Liver (tissue), 9 donors: ENCODE measurements around the gene ADGRL2. TPM values are rescaled to one million over a fixed set of nuclear protein-coding genes. Genes with fewer than 3 reads are reported as not detected.

ENCODE experiments used
- DNase-seq: peaks from one replicate; pipeline ENCODE4 v3.0.0-alpha.2; 2017; ENCODE audit warnings: low spot score
- H3K27ac ChIP-seq, 2 donors: one replicate each; pipeline ENCODE4 v1.7.0; 2013; ENCODE audit warnings: inconsistent platforms in 2 of 2, low read length in 2 of 2, control low read depth in 1 of 2, low read depth in 1 of 2, mild to moderate bottlenecking in 1 of 2
- H3K27me3 ChIP-seq, 4 donors: one replicate each; pipeline versions ENCODE4 v1.6.1 to v1.7.0; 2013; ENCODE audit warnings: low read length in 3 of 4, inconsistent platforms in 1 of 4, mild to moderate bottlenecking in 1 of 4, moderate library complexity in 1 of 4; ENCODE audit not compliant: control insufficient read depth in 4 of 4, insufficient read depth in 4 of 4
- H3K36me3 ChIP-seq, 4 donors: one replicate each; pipeline versions ENCODE4 v1.6.1 to v1.7.0; 2013; ENCODE audit warnings: low read length in 3 of 4, mild to moderate bottlenecking in 3 of 4, low read depth in 1 of 4, moderate library complexity in 1 of 4; ENCODE audit not compliant: control insufficient read depth in 4 of 4, insufficient read depth in 3 of 4
- H3K4me1 ChIP-seq, 4 donors: one replicate each; pipeline versions ENCODE4 v1.6.1 to v1.7.0; 2013; ENCODE audit warnings: low read length in 3 of 4, mild to moderate bottlenecking in 3 of 4, moderate library complexity in 1 of 4; ENCODE audit not compliant: control insufficient read depth in 4 of 4, insufficient read depth in 4 of 4
- H3K4me3 ChIP-seq, 3 donors: one replicate each; pipeline versions ENCODE4 v1.6.1 to v1.7.0; 2013; ENCODE audit warnings: low read length in 3 of 3, control low read depth in 1 of 3, low read depth in 1 of 3, mild to moderate bottlenecking in 1 of 3
- H3K9ac ChIP-seq, 2 donors: one replicate each; pipeline ENCODE4 v1.7.0; 2013; ENCODE audit warnings: low read length in 2 of 2, mild to moderate bottlenecking in 2 of 2, moderate library complexity in 2 of 2, control low read depth in 1 of 2, low read depth in 1 of 2
- H3K9me3 ChIP-seq, 4 donors: one replicate each; pipeline versions ENCODE4 v1.6.1 to v1.7.0; 2013; ENCODE audit warnings: low read length in 3 of 4; ENCODE audit not compliant: control insufficient read depth in 4 of 4
- ATF3 ChIP-seq: IDR thresholded peaks from 2 replicates; pipeline ENCODE4 v1.6.1; 2016; ENCODE audit warnings: antibody characterized with exemption
- EGR1 ChIP-seq, 2 donors: IDR thresholded peaks; 2 replicates each; pipeline ENCODE4 v1.6.1; 2016 to 2018; ENCODE audit warnings: antibody characterized with exemption in 2 of 2, low read depth in 2 of 2
- FOXA1 ChIP-seq: IDR thresholded peaks from 2 replicates; pipeline ENCODE4 v1.6.1; 2016; ENCODE audit warnings: antibody characterized with exemption
- FOXA2 ChIP-seq: IDR thresholded peaks from 2 replicates; pipeline ENCODE4 v1.6.1; 2016; ENCODE audit warnings: antibody characterized with exemption
- GABPA ChIP-seq, 2 donors: IDR thresholded peaks in 1 of 2; conservative IDR thresholded peaks in 1 of 2; 2 replicates each; pipeline ENCODE4 v1.6.1; 2016; ENCODE audit warnings: antibody characterized with exemption in 2 of 2, mild to moderate bottlenecking in 1 of 2, moderate library complexity in 1 of 2
- HNF4A ChIP-seq, 2 donors: conservative IDR thresholded peaks; 2 replicates each; pipeline ENCODE4 v1.6.1; 2016; ENCODE audit warnings: antibody characterized with exemption in 2 of 2, mild to moderate bottlenecking in 2 of 2
- HNF4G ChIP-seq: IDR thresholded peaks from 2 replicates; pipeline ENCODE4 v1.6.1; 2016; ENCODE audit warnings: antibody characterized with exemption
- JUND ChIP-seq, 2 donors: IDR thresholded peaks; 2 replicates each; pipeline ENCODE4 v1.6.1; 2016; ENCODE audit warnings: antibody characterized with exemption in 2 of 2
- NR2F2 ChIP-seq: IDR thresholded peaks from 2 replicates; pipeline ENCODE4 v1.6.1; 2016; ENCODE audit warnings: antibody characterized with exemption
- RAD21 ChIP-seq, 2 donors: IDR thresholded peaks; 2 replicates each; pipeline ENCODE4 v1.6.1; 2016; ENCODE audit warnings: antibody characterized with exemption in 2 of 2, mild to moderate bottlenecking in 2 of 2
- REST ChIP-seq: IDR thresholded peaks from 2 replicates; pipeline ENCODE4 v1.6.1; 2016; ENCODE audit warnings: antibody characterized with exemption, mild to moderate bottlenecking
- RXRA ChIP-seq, 2 donors: IDR thresholded peaks; 2 replicates each; pipeline ENCODE4 v1.6.1; 2017 to 2018; ENCODE audit warnings: antibody characterized with exemption in 2 of 2, mild to moderate bottlenecking in 1 of 2
- SP1 ChIP-seq: IDR thresholded peaks from 2 replicates; pipeline ENCODE4 v1.6.1; 2018; ENCODE audit warnings: antibody characterized with exemption, mild to moderate bottlenecking
- TAF1 ChIP-seq: conservative IDR thresholded peaks from 2 replicates; pipeline ENCODE4 v1.6.1; 2016; ENCODE audit warnings: antibody characterized with exemption, mild to moderate bottlenecking
- YY1 ChIP-seq: IDR thresholded peaks from 2 replicates; pipeline ENCODE4 v1.6.1; 2016; ENCODE audit warnings: antibody characterized with exemption, mild to moderate bottlenecking
- ZBTB33 ChIP-seq: IDR thresholded peaks from 2 replicates; pipeline ENCODE4 v1.6.1; 2016; ENCODE audit warnings: antibody characterized with exemption
- WGBS: extraction: QIAGEN DNeasy Blood & Tissue Kit; methylation state at CpG from one replicate; pipeline ENCODE4 v1.1.7; 2013; 5-methylcytosine and 5-hydroxymethylcytosine counted together
- polyA plus RNA-seq, 2 donors: library from polyadenylated mRNA; stranded (reverse) in 1 of 2; unstranded in 1 of 2; fragments of 200-250 nt in 1 of 2; fragments of >200 nt in 1 of 2; fragmentation: Nextera tagmentation in 1 of 2; extraction: Ambion mirVana in 1 of 2; gene quantifications; one replicate each; pipeline versions ENCODE4 v1.2.1 to v1.2.3, GENCODE V29; 2013 to 2015
- total RNA-seq, 2 donors: library from RNA; depleted of rRNA; stranded (reverse); fragments of >200 nt; gene quantifications; one replicate each; pipeline ENCODE4 v1.2.3, GENCODE V29; 2014
- TF ChIP-seq, protein P1 (sequence below): IDR thresholded peaks from 2 replicates; pipeline ENCODE4 v1.6.1; 2016; ENCODE audit warnings: antibody characterized with exemption
- TF ChIP-seq, protein P2 (sequence below): fragments of 150-350 bp; IDR thresholded peaks from 2 replicates; pipeline ENCODE4 v1.5.1; 2017; ENCODE audit warnings: improper control_type of control experiment, low read depth, low read length; ENCODE audit not compliant: missing input control
- donor health status: healthy.
- donor health status: healthy.
- donor health status: healthy.
- donor health status: healthy.
- donor health status: healthy.

ADGRL2 gene
- total RNA-seq, result 10 to 100 TPM; 37.9 to 82.0 TPM
- polyA plus RNA-seq, result 10 to 100 TPM; 21.1 to 25.4 TPM

DNA sequence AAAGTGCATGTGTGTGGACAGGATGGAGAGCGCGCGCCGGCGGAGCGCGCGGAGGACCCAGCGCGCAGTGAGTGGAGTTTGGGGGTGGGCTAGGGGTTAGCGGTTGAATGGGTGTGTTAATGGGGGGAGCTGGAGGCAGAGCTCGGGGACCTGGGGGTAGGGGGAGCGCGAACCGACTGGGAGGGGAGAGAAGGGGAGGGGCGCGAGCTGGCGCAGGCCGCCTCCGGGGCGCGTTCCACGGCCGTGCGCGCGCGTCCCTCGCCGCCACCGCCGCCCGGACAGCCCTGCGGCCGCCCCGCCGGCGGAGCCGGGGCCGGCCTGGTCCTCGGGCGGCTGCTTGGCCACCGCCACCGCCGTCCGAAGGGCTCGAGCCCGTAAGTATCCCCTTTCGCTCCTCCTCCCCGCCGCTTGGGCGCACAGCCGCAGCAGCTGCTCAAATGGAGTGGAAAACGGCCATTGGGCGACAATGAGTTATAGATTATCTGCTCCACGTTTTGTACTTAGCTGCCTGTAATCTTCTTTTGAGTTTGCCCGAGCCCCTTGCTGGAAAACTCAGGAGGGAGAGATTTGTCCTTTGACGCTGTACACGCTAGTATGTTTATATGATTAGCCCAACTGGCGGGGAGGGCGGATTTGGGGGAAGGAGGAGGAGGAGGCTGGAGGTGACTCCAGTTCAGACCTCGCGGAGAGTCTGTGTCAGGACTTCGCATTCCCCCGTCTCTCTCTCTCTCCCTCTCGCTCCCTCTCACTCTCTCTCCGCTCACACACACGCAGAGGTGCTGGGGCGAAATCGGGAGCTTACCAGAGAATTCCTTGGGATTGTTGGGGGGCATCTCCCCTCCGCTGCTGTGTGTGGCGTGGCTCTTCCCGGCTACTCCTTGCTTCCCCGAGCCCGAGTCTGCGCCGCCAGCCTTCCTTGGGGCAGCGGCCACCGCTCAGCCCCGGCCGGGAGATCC, at the start of gene ADGRL2:
TSS of gene ADGRL2 (plus strand) at position 240 of the 956 bp plus-strand sequence. CDS start 36,051 bp downstream, outside the sequence.
- Histone ChIP-seq H3K36me3 (no peaks in the 10 kb centered on the region), H3K27ac (peak within 1 kb of the TSS; percentile 92 to 100), H3K9me3 (no peaks in the 10 kb centered on the region), H3K27me3 (no peaks in the 10 kb centered on the region), H3K4me1 (peaks cover 0 to 23% (median 20%) of the 10 kb centered on the region in 4 donors), H3K9ac (peak within 1 kb of the TSS; percentile 61 to 77), H3K4me3 (peak within 1 kb of the TSS; percentile 91 to 98 (median 97))
- DNase-seq, result peak; percentile 59
- 3% methylated on average over 81 of the region's 81 CpGs for WGBS
- peak; percentile 49 to 53 for TF ChIP-seq RXRA (IDR thresholded peaks at IDR 0.05)
- TF ChIP-seq HNF4G, result no peak
- peak in 1 of 2 donors; percentile 32 for TF ChIP-seq HNF4A (conservative IDR thresholded peaks at IDR 0.05)
- no peak for TF ChIP-seq NR2F2
- peak; percentile 91 for TF ChIP-seq REST
- peak in 1 of 2 donors; percentile 38 for TF ChIP-seq EGR1 (IDR thresholded peaks at IDR 0.05; ENCODE audit: low read depth in 2 of 2)
- no peak for TF ChIP-seq FOXA2
- TF ChIP-seq TAF1, result peak; percentile 91
- TF ChIP-seq JUND (IDR thresholded peaks at IDR 0.05), result no peak
- no peak for TF ChIP-seq GABPA (IDR thresholded peaks at IDR 0.05 in 1 of 2, conservative IDR thresholded peaks at IDR 0.05 in 1 of 2)
- TF ChIP-seq YY1, result peak; percentile 71
- TF ChIP-seq, protein P1, sequence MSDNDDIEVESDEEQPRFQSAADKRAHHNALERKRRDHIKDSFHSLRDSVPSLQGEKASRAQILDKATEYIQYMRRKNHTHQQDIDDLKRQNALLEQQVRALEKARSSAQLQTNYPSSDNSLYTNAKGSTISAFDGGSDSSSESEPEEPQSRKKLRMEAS, result no peak
- TF ChIP-seq ATF3, result no peak
- no peak for TF ChIP-seq ZBTB33
- TF ChIP-seq SP1, result peak; percentile 44
- TF ChIP-seq RAD21 (IDR thresholded peaks at IDR 0.05), result peak; percentile 29 to 40
- no peak for TF ChIP-seq FOXA1
- TF ChIP-seq, protein P2, sequence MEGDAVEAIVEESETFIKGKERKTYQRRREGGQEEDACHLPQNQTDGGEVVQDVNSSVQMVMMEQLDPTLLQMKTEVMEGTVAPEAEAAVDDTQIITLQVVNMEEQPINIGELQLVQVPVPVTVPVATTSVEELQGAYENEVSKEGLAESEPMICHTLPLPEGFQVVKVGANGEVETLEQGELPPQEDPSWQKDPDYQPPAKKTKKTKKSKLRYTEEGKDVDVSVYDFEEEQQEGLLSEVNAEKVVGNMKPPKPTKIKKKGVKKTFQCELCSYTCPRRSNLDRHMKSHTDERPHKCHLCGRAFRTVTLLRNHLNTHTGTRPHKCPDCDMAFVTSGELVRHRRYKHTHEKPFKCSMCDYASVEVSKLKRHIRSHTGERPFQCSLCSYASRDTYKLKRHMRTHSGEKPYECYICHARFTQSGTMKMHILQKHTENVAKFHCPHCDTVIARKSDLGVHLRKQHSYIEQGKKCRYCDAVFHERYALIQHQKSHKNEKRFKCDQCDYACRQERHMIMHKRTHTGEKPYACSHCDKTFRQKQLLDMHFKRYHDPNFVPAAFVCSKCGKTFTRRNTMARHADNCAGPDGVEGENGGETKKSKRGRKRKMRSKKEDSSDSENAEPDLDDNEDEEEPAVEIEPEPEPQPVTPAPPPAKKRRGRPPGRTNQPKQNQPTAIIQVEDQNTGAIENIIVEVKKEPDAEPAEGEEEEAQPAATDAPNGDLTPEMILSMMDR, result no peak
